NB4 (cell line): ENCODE results near the gene TENT4B.

ENCODE experiments used
- DNase-seq: peaks from one replicate; pipeline ENCODE4 v3.0.0; 2010; ENCODE audit warnings: low read depth
- H3K4me3 ChIP-seq: one replicate; pipeline ENCODE4 v1.5.1; 2011; ENCODE audit warnings: mild to moderate bottlenecking, low read depth, low read length, moderate library complexity
- MAX ChIP-seq: IDR thresholded peaks from 2 replicates; pipeline ENCODE4 v1.6.1; 2011; ENCODE audit warnings: low read depth, low read length
- MYC ChIP-seq: IDR thresholded peaks from 2 replicates; pipeline ENCODE4 v1.6.1; 2011; ENCODE audit warnings: low read depth, low read length
- POLR2A ChIP-seq: IDR thresholded peaks from 2 replicates; pipeline ENCODE4 v1.6.1; 2011; ENCODE audit warnings: mild to moderate bottlenecking; ENCODE audit not compliant: insufficient read length; ENCODE audit errors: extremely low read depth
- TF ChIP-seq, protein P1 (sequence below): IDR thresholded peaks from one replicate; pipeline ENCODE4 v1.5.1; 2012; ENCODE audit warnings: low read depth, low read length

TENT4B gene

GRCh38 chr16:50279504-50279865 lies 126.4 kb downstream of the TENT4B start:
- H3K4me3 ChIP-seq = peak overlapping the region; percentile 46
- no peak for DNase-seq
- TF ChIP-seq, protein P1, sequence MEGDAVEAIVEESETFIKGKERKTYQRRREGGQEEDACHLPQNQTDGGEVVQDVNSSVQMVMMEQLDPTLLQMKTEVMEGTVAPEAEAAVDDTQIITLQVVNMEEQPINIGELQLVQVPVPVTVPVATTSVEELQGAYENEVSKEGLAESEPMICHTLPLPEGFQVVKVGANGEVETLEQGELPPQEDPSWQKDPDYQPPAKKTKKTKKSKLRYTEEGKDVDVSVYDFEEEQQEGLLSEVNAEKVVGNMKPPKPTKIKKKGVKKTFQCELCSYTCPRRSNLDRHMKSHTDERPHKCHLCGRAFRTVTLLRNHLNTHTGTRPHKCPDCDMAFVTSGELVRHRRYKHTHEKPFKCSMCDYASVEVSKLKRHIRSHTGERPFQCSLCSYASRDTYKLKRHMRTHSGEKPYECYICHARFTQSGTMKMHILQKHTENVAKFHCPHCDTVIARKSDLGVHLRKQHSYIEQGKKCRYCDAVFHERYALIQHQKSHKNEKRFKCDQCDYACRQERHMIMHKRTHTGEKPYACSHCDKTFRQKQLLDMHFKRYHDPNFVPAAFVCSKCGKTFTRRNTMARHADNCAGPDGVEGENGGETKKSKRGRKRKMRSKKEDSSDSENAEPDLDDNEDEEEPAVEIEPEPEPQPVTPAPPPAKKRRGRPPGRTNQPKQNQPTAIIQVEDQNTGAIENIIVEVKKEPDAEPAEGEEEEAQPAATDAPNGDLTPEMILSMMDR = no peak
- no peak for TF ChIP-seq POLR2A
- no peak for TF ChIP-seq MYC
- TF ChIP-seq MAX = no peak

GRCh38 chr16:50280932-50281331 lies 127.8 kb downstream of the TENT4B start:
- no peak for DNase-seq
- no peak overlapping the region for H3K4me3 ChIP-seq
- TF ChIP-seq POLR2A (no peak), MYC (no peak), MAX (no peak)
- TF ChIP-seq, protein P1 = no peak
